Dedifferentiated amniotic fluid mesenchymal stem cell (primary cell): ENCODE results near the gene CDH11.

Source experiments
- DNase-seq: peaks from one replicate; pipeline ENCODE4 v3.0.0-alpha.2; 2016; ENCODE audit errors: extremely low spot score

The CDH11 gene

GRCh38 chr16:65070831-65071432 lies 50.9 kb downstream of the CDH11 start:
- peak; percentile 82 for DNase-seq

GRCh38 chr16:65069766-65070165 lies 52.1 kb downstream of the CDH11 start:
- DNase-seq: no peak

- peak; percentile 64 for DNase-seq
Measured at GRCh38 chr16:65069065-65069464, 52.8 kb downstream of the CDH11 start.

GRCh38 chr16:65068151-65068740 lies 53.6 kb downstream of the CDH11 start:
- DNase-seq: peak; percentile 54

GRCh38 chr16:65066651-65067050 lies 55.2 kb downstream of the CDH11 start:
- no peak for DNase-seq

GRCh38 chr16:65065031-65065430 lies 56.8 kb downstream of the CDH11 start:
- DNase-seq: no peak

GRCh38 chr16:65064131-65064530 lies 57.7 kb downstream of the CDH11 start:
- no peak for DNase-seq

- DNase-seq: no peak
Measured at GRCh38 chr16:65062736-65063583, 58.9 kb downstream of the CDH11 start.

- no peak for DNase-seq
Measured at GRCh38 chr16:65061935-65062518, 59.8 kb downstream of the CDH11 start.

GRCh38 chr16:65061263-65061662 lies 60.6 kb downstream of the CDH11 start:
- DNase-seq: no peak

- no peak for DNase-seq
Measured at GRCh38 chr16:65059406-65059980, 62.4 kb downstream of the CDH11 start.

- no peak for DNase-seq
Measured at GRCh38 chr16:65057184-65057583, 64.7 kb downstream of the CDH11 start.

GRCh38 chr16:65054457-65054856 lies 67.4 kb downstream of the CDH11 start:
- no peak for DNase-seq

GRCh38 chr16:65049679-65050078 lies 72.2 kb downstream of the CDH11 start:
- DNase-seq: no peak

- DNase-seq: no peak
Measured at GRCh38 chr16:65045961-65046360, 75.9 kb downstream of the CDH11 start.

- DNase-seq: peak; percentile 58
Measured at GRCh38 chr16:65044873-65045272, 77.0 kb downstream of the CDH11 start.

GRCh38 chr16:65044026-65044425 lies 77.8 kb downstream of the CDH11 start:
- DNase-seq: no peak

- no peak for DNase-seq
Measured at GRCh38 chr16:65042438-65043365, 79.2 kb downstream of the CDH11 start.

- DNase-seq: no peak
Measured at GRCh38 chr16:65041667-65042066, 80.2 kb downstream of the CDH11 start.

- no peak for DNase-seq
Measured at GRCh38 chr16:65038100-65038499, 83.8 kb downstream of the CDH11 start.

GRCh38 chr16:65037556-65037955 lies 84.3 kb downstream of the CDH11 start:
- DNase-seq: no peak
